Endometrial microvascular endothelial cells (primary cell): ENCODE measurements around the gene TASOR2. TPM values are rescaled to one million over a fixed set of nuclear protein-coding genes. Genes with fewer than 3 reads are reported as not detected.

Source experiments
- in situ Hi-C: cut with HindIII; loops from 2 replicates; pipeline ENCODE4 v1.10.0; 2017; ENCODE audit warnings: low sequenced_read_pairs, low pct_unique_long_range_greater_than_20kb; ENCODE audit errors: inconsistent ontology term
- total RNA-seq: library from RNA; depleted of rRNA; stranded (reverse); fragments of >200 nt; gene quantifications from one replicate; pipeline ENCODE4 v1.2.3, GENCODE V29; 2015; ENCODE audit errors: inconsistent ontology term

The TASOR2 gene
- total RNA-seq, 1 donor from 2014 or later: 48.7 TPM

DNA sequence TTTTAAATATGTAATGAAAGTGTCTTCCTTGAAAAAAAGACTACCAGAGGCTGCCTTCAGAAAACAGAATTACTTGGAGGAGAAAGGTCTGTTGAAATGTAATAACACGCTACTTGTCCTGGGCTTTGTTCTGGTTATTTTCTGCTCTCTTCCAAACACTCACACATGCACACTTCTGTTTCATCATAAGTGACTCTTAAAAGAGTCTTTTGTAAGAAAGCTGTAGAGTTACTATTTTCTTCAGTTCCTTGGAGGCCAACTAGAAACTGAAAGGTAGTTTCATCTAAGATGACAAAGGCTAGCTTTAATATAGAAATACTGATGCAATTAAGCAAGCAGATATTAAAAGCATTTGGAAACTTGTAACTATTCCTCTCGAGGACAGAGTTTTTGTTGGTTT is 39.1 kb downstream of the TASOR2 start:
- in situ Hi-C loops: no loop called here

DNA sequence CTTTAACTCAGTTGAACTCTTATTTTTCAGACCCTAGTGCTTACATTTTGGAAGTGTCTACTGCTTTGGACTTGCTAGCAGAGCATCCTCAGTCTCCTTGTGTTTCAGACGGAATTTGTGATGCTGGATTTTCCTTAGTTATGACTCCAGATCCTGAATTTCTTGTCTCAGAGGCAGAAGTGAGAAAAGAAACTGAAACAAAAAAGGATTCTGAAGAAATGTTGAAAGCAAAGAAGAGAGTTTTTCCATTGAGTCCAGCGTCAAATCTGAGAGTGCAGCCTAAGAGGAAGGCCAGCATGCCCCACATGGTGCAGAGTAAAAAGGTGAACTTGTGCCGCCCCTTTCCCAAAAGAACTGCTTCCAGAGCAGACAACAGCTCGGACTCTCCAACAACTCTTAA is 46.1 kb downstream of the TASOR2 start:
- in situ Hi-C loops: no loop called here

DNA sequence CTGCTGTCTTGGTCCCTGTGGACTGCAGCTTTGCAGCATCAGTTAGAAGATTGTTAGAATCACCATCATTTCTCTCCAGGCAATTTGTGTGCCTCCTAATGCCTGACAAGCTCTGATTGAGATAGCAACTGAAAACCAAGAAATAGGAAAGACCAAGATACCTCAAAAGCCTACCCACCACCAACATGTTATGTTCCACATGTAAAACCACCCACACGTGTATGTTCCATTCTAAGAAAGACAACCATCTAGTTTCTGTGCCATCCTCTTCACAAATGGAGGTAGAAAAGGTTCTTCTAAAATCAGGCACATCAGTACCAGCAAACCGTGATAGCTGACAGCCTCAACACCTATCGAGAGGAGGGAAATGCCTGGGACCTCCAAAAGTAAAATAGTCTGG is 46.9 kb downstream of the TASOR2 start:
- in situ Hi-C loops: no loop called here

- in situ Hi-C loops: no loop called here
Measured at GRCh38 chr10:5732141-5732540, 47.5 kb downstream of the TASOR2 start.

Other genes with a start within 250 kb of the TASOR2 start
- not detected for gene CALML5, start 185.3 kb upstream of the TASOR2 start, total RNA-seq
- gene CALML3, start 159.9 kb upstream of the TASOR2 start, total RNA-seq: not detected
- gene ASB13, start 18.2 kb upstream of the TASOR2 start, total RNA-seq: 10.3 TPM
- gene GDI2, start 128.6 kb downstream of the TASOR2 start, total RNA-seq: 408 TPM
- 3.6 TPM for gene ANKRD16, start 205.1 kb downstream of the TASOR2 start, total RNA-seq
- 93.5 TPM for gene FBH1, start 205.4 kb downstream of the TASOR2 start, total RNA-seq